Measurements from ENCODE around the gene ASB4.
A peak's percentile ranks its signal among the peaks of the same experiment; 100 is the strongest.
"Not testable (repeated sequence)": the region's sequence is repeated elsewhere in the genome, so short reads cannot be mapped to it uniquely, and the experiment has no call there.

Gene ASB4

GRCh38 chr7:95501261-95501832 is 15.6 kb downstream of the ASB4 start:
- Histone ChIP-seq H3K27me3 (replicated peaks; ENCODE audit: insufficient read depth, low read length) (no peaks in the 10 kb centered on the region), H3K27ac (ENCODE audit: low read length) (peak overlapping the region; percentile 72; the same call in 1 of the 2 replicates), H3K9me3 (replicated peaks; ENCODE audit: insufficient read depth, low read length) (no peaks in the 10 kb centered on the region), H2AFZ (ENCODE audit: low read length) (no peak overlapping the region), H3F3A (ENCODE audit: insufficient read depth, low read length) (peaks cover 5% of the 10 kb centered on the region; the same call in 1 of the 2 replicates), H3K9me2 (replicated peaks; ENCODE audit: insufficient read depth, low read length) (no peaks in the 10 kb centered on the region), H3K36me3 (replicated peaks; ENCODE audit: insufficient read depth, low read length) (no peaks in the 10 kb centered on the region), H3K4me2 (ENCODE audit: low read depth, low read length) (peak overlapping the region; percentile 76), H3K4me1 (ENCODE audit: low read length) (peaks cover 34% of the 10 kb centered on the region), H3K4me3 (ENCODE audit: low read length) (peak overlapping the region; percentile 35; the same call in 1 of the 2 replicates), H4K20me1 (ENCODE audit: insufficient read depth, low read length) (no peaks in the 10 kb centered on the region), H3K9ac (ENCODE audit: low read length) (peak overlapping the region; percentile 16; the same call in 1 of the 2 replicates), H3K79me2 (ENCODE audit: low read length) (no peaks in the 10 kb centered on the region)
- DNase-seq, result peak; percentile 83
- no peak for TF ChIP-seq EZH2 (optimal IDR thresholded peaks at IDR 0.05; ENCODE audit: low read depth, low read length)
- TF ChIP-seq CTCF (IDR thresholded peaks at IDR 0.05; ENCODE audit: low read length), result no peak
- TF ChIP-seq EZH2phosphoT487 (IDR thresholded peaks at IDR 0.05; ENCODE audit: low read length), result no peak

- no peaks in the 10 kb centered on the region for H3K36me3 ChIP-seq (replicated peaks; ENCODE audit: insufficient read depth, low read length)
- no peaks in the 10 kb centered on the region for H3K9me2 ChIP-seq (replicated peaks; ENCODE audit: insufficient read depth, low read length)
- H3K9me3 ChIP-seq (replicated peaks; ENCODE audit: insufficient read depth, low read length), result no peaks in the 10 kb centered on the region
- no peak overlapping the region for H3K27ac ChIP-seq (ENCODE audit: low read length)
- H3F3A ChIP-seq (ENCODE audit: insufficient read depth, low read length), result peaks cover 5% of the 10 kb centered on the region; the same call in 1 of the 2 replicates
- H3K4me2 ChIP-seq (ENCODE audit: low read depth, low read length), result no peak overlapping the region
- no peak overlapping the region for H3K9ac ChIP-seq (ENCODE audit: low read length)
- no peaks in the 10 kb centered on the region for H3K79me2 ChIP-seq (ENCODE audit: low read length)
- no peaks in the 10 kb centered on the region for H3K27me3 ChIP-seq (replicated peaks; ENCODE audit: insufficient read depth, low read length)
- no peak for DNase-seq
- no peaks in the 10 kb centered on the region for H4K20me1 ChIP-seq (ENCODE audit: insufficient read depth, low read length)
- no peak overlapping the region for H2AFZ ChIP-seq (ENCODE audit: low read length)
- TF ChIP-seq CTCF (IDR thresholded peaks at IDR 0.05; ENCODE audit: low read length), result no peak
- no peak for TF ChIP-seq EZH2phosphoT487 (IDR thresholded peaks at IDR 0.05; ENCODE audit: low read length)
- no peak for TF ChIP-seq EZH2 (optimal IDR thresholded peaks at IDR 0.05; ENCODE audit: low read depth, low read length)
- no peak overlapping the region for H3K4me3 ChIP-seq (ENCODE audit: low read length)
- H3K4me1 ChIP-seq (ENCODE audit: low read length), result peaks cover 34% of the 10 kb centered on the region
Observed at GRCh38 chr7:95502403-95502802, 16.7 kb downstream of the ASB4 start.

GRCh38 chr7:95503271-95504131 is 17.8 kb downstream of the ASB4 start:
- Histone ChIP-seq H3K79me2 (ENCODE audit: low read length) (no peaks in the 10 kb centered on the region), H3K4me2 (ENCODE audit: low read depth, low read length) (no peak overlapping the region), H2AFZ (ENCODE audit: low read length) (no peak overlapping the region), H3F3A (ENCODE audit: insufficient read depth, low read length) (peaks cover 5% of the 10 kb centered on the region; the same call in 1 of the 2 replicates), H3K9me2 (replicated peaks; ENCODE audit: insufficient read depth, low read length) (no peaks in the 10 kb centered on the region), H3K9ac (ENCODE audit: low read length) (no peak overlapping the region), H3K4me3 (ENCODE audit: low read length) (no peak overlapping the region), H3K4me1 (ENCODE audit: low read length) (peaks cover 34% of the 10 kb centered on the region), H3K36me3 (replicated peaks; ENCODE audit: insufficient read depth, low read length) (no peaks in the 10 kb centered on the region), H3K27ac (ENCODE audit: low read length) (no peak overlapping the region), H3K27me3 (replicated peaks; ENCODE audit: insufficient read depth, low read length) (no peaks in the 10 kb centered on the region), H3K9me3 (replicated peaks; ENCODE audit: insufficient read depth, low read length) (no peaks in the 10 kb centered on the region), H4K20me1 (ENCODE audit: insufficient read depth, low read length) (no peaks in the 10 kb centered on the region)
- DNase-seq, result no peak
- no peak for TF ChIP-seq EZH2 (optimal IDR thresholded peaks at IDR 0.05; ENCODE audit: low read depth, low read length)
- no peak for TF ChIP-seq CTCF (IDR thresholded peaks at IDR 0.05; ENCODE audit: low read length)
- TF ChIP-seq EZH2phosphoT487 (IDR thresholded peaks at IDR 0.05; ENCODE audit: low read length), result no peak

- not testable (repeated sequence) for H3K4me2 ChIP-seq (ENCODE audit: low read depth, low read length); H3K9ac ChIP-seq (ENCODE audit: low read length); H3K9me2 ChIP-seq (replicated peaks; ENCODE audit: insufficient read depth, low read length); H3K4me3 ChIP-seq (ENCODE audit: low read length); H4K20me1 ChIP-seq (ENCODE audit: insufficient read depth, low read length); H3K27me3 ChIP-seq (replicated peaks; ENCODE audit: insufficient read depth, low read length); H3K27ac ChIP-seq (ENCODE audit: low read length); H3K9me3 ChIP-seq (replicated peaks; ENCODE audit: insufficient read depth, low read length); H3K36me3 ChIP-seq (replicated peaks; ENCODE audit: insufficient read depth, low read length); H2AFZ ChIP-seq (ENCODE audit: low read length); DNase-seq; H3K79me2 ChIP-seq (ENCODE audit: low read length); H3F3A ChIP-seq (ENCODE audit: insufficient read depth, low read length)
- H3K4me1 ChIP-seq (ENCODE audit: low read length), result peaks cover 29% of the 10 kb centered on the region
Observed at GRCh38 chr7:95504132-95504588, 18.4 kb downstream of the ASB4 start.

Measured in MM.1S (cell line).